IMR-90 (cell line): Measurements from ENCODE around the gene ARPC5.

Source experiments
- NFE2L2 ChIP-seq: fragments of 150-350 bp; IDR thresholded peaks from 2 replicates; pipeline ENCODE4 v1.6.1; 2016; ENCODE audit warnings: low read depth, mild to moderate bottlenecking, low read length
- POLR2A ChIP-seq: IDR thresholded peaks from 2 replicates; pipeline ENCODE4 v1.6.1; 2012; ENCODE audit warnings: mild to moderate bottlenecking, low read depth, low read length
- RAD21 ChIP-seq: IDR thresholded peaks from 2 replicates; pipeline ENCODE4 v1.6.1; 2012; ENCODE audit warnings: low read length, improper control_type of control experiment
- TF ChIP-seq, protein P1 (sequence below): conservative IDR thresholded peaks from 2 replicates; pipeline ENCODE4 v1.5.1; 2012; ENCODE audit warnings: mild to moderate bottlenecking, low read depth, low read length, improper control_type of control experiment
- TF ChIP-seq, protein P2 (sequence below): fragments of 150-350 bp; IDR thresholded peaks from 2 replicates; pipeline ENCODE4 v1.6.1; 2017; ENCODE audit warnings: mild to moderate bottlenecking, antibody characterized with exemption, low read length, low read depth

GRCh38 chr1:183595537-183595936 lies 40.0 kb downstream of the ARPC5 start:
- no peak for TF ChIP-seq POLR2A
- TF ChIP-seq, protein P1, sequence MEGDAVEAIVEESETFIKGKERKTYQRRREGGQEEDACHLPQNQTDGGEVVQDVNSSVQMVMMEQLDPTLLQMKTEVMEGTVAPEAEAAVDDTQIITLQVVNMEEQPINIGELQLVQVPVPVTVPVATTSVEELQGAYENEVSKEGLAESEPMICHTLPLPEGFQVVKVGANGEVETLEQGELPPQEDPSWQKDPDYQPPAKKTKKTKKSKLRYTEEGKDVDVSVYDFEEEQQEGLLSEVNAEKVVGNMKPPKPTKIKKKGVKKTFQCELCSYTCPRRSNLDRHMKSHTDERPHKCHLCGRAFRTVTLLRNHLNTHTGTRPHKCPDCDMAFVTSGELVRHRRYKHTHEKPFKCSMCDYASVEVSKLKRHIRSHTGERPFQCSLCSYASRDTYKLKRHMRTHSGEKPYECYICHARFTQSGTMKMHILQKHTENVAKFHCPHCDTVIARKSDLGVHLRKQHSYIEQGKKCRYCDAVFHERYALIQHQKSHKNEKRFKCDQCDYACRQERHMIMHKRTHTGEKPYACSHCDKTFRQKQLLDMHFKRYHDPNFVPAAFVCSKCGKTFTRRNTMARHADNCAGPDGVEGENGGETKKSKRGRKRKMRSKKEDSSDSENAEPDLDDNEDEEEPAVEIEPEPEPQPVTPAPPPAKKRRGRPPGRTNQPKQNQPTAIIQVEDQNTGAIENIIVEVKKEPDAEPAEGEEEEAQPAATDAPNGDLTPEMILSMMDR = no peak
- TF ChIP-seq RAD21 = no peak
- TF ChIP-seq, protein P2, sequence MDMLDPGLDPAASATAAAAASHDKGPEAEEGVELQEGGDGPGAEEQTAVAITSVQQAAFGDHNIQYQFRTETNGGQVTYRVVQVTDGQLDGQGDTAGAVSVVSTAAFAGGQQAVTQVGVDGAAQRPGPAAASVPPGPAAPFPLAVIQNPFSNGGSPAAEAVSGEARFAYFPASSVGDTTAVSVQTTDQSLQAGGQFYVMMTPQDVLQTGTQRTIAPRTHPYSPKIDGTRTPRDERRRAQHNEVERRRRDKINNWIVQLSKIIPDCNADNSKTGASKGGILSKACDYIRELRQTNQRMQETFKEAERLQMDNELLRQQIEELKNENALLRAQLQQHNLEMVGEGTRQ = no peak
- no peak for TF ChIP-seq NFE2L2
